Activated B cell treated with CpG ODN at 0.5 μM for 24 hours (primary cell): Measurements from ENCODE around the gene HLA-DQB1. TPM values are rescaled to one million over a fixed set of nuclear protein-coding genes. Genes with fewer than 3 reads are reported as not detected.

Experiments used
- ATAC-seq: fragments of 200-7000 bp; cut with Tn5 transposase; one replicate; pipeline ENCODE4 v1.10.0; 2021; ENCODE audit warnings: low read depth, mild to moderate bottlenecking, moderate library complexity
- CTCF ChIA-PET: fragments of 350-600 bp; sonication (Branson Sonifier 250); formaldehyde crosslinking; loops from one replicate; lab custom pipeline; 2021; ENCODE audit warnings: antibody characterized with exemption; lab: Charles Lee
- POLR2A ChIA-PET: fragments of 350-600 bp; sonication (Branson Sonifier 250); formaldehyde crosslinking; loops from one replicate; lab custom pipeline; 2021; ENCODE audit warnings: antibody characterized with exemption; lab: Charles Lee
- DNase-seq: peaks from one replicate; pipeline ENCODE4 v3.0.0; 2022
- H3K27ac Mint-ChIP-seq: one replicate; pipeline ENCODE4 v1.8.0; 2020; ENCODE audit warnings: mixed read lengths
- H3K27me3 Mint-ChIP-seq: one replicate; pipeline ENCODE4 v1.8.0; 2021; ENCODE audit warnings: mixed read lengths
- H3K36me3 Mint-ChIP-seq: one replicate; pipeline ENCODE4 v1.8.0; 2021; ENCODE audit warnings: low read depth, mixed read lengths
- H3K4me1 Mint-ChIP-seq: one replicate; pipeline ENCODE4 v1.8.0; 2021; ENCODE audit warnings: mixed read lengths
- H3K4me3 Mint-ChIP-seq: one replicate; pipeline ENCODE4 v1.8.0; 2020; ENCODE audit warnings: mild to moderate bottlenecking, mixed read lengths
- H3K9me3 Mint-ChIP-seq: one replicate; pipeline ENCODE4 v1.8.0; 2020; ENCODE audit warnings: mixed read lengths
- CTCF ChIP-seq: fragments of 200-600 bp; IDR thresholded peaks from one replicate; pipeline ENCODE4 v1.8.0; 2022; ENCODE audit warnings: antibody characterized with exemption, mild to moderate bottlenecking
- intact Hi-C: fragments of 100-400 bp; cut with micrococcal nuclease; formaldehyde crosslinking; loops from one replicate; pipeline ENCODE4 v1.15.1; 2024
- total RNA-seq: library from RNA; stranded (reverse); gene quantifications from 2 replicates; pipeline ENCODE4 v1.2.3, GENCODE V29; 2022

The HLA-DQB1 gene
- total RNA-seq, 1 donor from 2014 or later = 262 TPM

GRCh38 chr6:32664827-32665362 is 1.6 kb downstream of the HLA-DQB1 start:
- no peak for TF ChIP-seq CTCF
- ATAC-seq (peak; percentile 28), DNase-seq (peak; percentile 25)
- ChIA-PET POLR2A (interaction anchor here (0.6 to 6.9 kb wide), 23 partner anchors 12 to 416 kb away, joined by 3 to 387 read pairs (median 9); partner anchors contain the start of genes HLA-DQA1, HLA-DRA and HLA-DRB1), CTCF (interaction anchor here (3.0 kb wide), 1 partner anchor 27 kb away, joined by 11 read pairs; no protein-coding TSS in a partner anchor)
- H3K4me3 Mint-ChIP-seq = peak overlapping the region; percentile 90
- peaks cover 56% of the 10 kb centered on the region for H3K36me3 Mint-ChIP-seq
- no peaks in the 10 kb centered on the region for H3K27me3 Mint-ChIP-seq
- H3K27ac Mint-ChIP-seq = peak overlapping the region; percentile 94
- H3K4me1 Mint-ChIP-seq = peaks cover 72% of the 10 kb centered on the region
- intact Hi-C loops = loop anchor here (2.0 to 10.0 kb wide), 5 partner anchors 28 to 307 kb away; partner anchors contain the start of gene HLA-DQA1
- no peaks in the 10 kb centered on the region for H3K9me3 Mint-ChIP-seq

- peaks cover 61% of the 10 kb centered on the region for H3K36me3 Mint-ChIP-seq
- no peak for TF ChIP-seq CTCF
- H3K4me1 Mint-ChIP-seq = peaks cover 72% of the 10 kb centered on the region
- CTCF ChIA-PET = no interaction called here
- no peak for DNase-seq
- H3K27me3 Mint-ChIP-seq = no peaks in the 10 kb centered on the region
- peak overlapping the region; percentile 70 for H3K4me3 Mint-ChIP-seq
- POLR2A ChIA-PET = interaction anchor here (0.6 to 6.9 kb wide), 19 partner anchors 12 to 417 kb away, joined by 3 to 387 read pairs (median 9); partner anchors contain the start of genes HLA-DQA1 and HLA-DRA
- H3K9me3 Mint-ChIP-seq = no peaks in the 10 kb centered on the region
- peak overlapping the region; percentile 94 for H3K27ac Mint-ChIP-seq
- intact Hi-C loops = loop anchor here (2.0 to 10.0 kb wide), 2 partner anchors 28 to 140 kb away; partner anchors contain the start of gene HLA-DQA1
- ATAC-seq = no peak
Observed at GRCh38 chr6:32664354-32664753, 2.1 kb downstream of the HLA-DQB1 start.

GRCh38 chr6:32662836-32663235 is 3.6 kb downstream of the HLA-DQB1 start:
- CTCF ChIA-PET = no interaction called here
- H3K4me1 Mint-ChIP-seq = peaks cover 71% of the 10 kb centered on the region
- no peak for TF ChIP-seq CTCF
- H3K27ac Mint-ChIP-seq = peak overlapping the region; percentile 93
- H3K36me3 Mint-ChIP-seq = peaks cover 76% of the 10 kb centered on the region
- intact Hi-C loops = loop anchor here (10.0 kb wide), 1 partner anchor 138 kb away; no protein-coding TSS in a partner anchor
- no peaks in the 10 kb centered on the region for H3K27me3 Mint-ChIP-seq
- H3K4me3 Mint-ChIP-seq = peak overlapping the region; percentile 79
- H3K9me3 Mint-ChIP-seq = no peaks in the 10 kb centered on the region
- DNase-seq (no peak), ATAC-seq (no peak)
- POLR2A ChIA-PET = interaction anchor here (0.7 to 5.2 kb wide), 5 partner anchors 19 to 98 kb away, joined by 3 to 205 read pairs (median 3); no protein-coding TSS in a partner anchor

DNA sequence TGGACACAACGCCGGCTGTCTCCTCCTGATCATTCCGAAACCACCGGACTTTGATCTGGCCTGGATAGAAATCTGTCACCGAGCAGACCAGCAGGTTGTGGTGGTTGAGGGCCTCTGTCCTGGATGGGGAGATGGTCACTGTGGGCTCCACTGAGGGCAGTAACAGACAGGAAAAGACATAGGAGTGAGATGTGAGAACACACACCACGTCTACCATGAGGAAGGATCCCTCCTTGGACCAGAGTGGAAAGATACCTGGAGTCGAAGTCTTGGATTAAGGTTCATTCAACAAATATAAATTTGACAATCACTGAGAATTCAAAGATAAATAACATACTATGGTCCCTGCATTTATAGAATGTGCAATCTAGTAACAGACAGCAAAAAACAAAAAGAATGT is 4.4 kb downstream of the HLA-DQB1 start:
- POLR2A ChIA-PET = interaction anchor here (0.7 to 3.0 kb wide), 7 partner anchors 23 to 222 kb away, joined by 3 to 64 read pairs (median 34); partner anchors contain the start of genes HLA-DQA1 and HLA-DRA
- CTCF ChIA-PET = no interaction called here
- H3K4me3 Mint-ChIP-seq = peak overlapping the region; percentile 32
- peak overlapping the region; percentile 93 for H3K27ac Mint-ChIP-seq
- no peaks in the 10 kb centered on the region for H3K9me3 Mint-ChIP-seq
- no peaks in the 10 kb centered on the region for H3K27me3 Mint-ChIP-seq
- ATAC-seq = no peak
- no peak for DNase-seq
- TF ChIP-seq CTCF = no peak
- intact Hi-C loops = loop anchor here (10.0 kb wide), 1 partner anchor 137 kb away; no protein-coding TSS in a partner anchor
- peaks cover 65% of the 10 kb centered on the region for H3K4me1 Mint-ChIP-seq
- H3K36me3 Mint-ChIP-seq = peaks cover 76% of the 10 kb centered on the region
